Omental fat pad (tissue), 4 donors: ENCODE measurements around the gene WBP2. TPM values are rescaled to one million over a fixed set of nuclear protein-coding genes. Genes with fewer than 3 reads are reported as not detected.

Source experiments
- ATAC-seq: fragments of 150-250 bp; one replicate; pipeline ENCODE4 v1.9.1; 2016; ENCODE audit warnings: mild to moderate bottlenecking, moderate library complexity; ENCODE audit not compliant: low FRiP score
- DNase-seq: peaks from one replicate; pipeline ENCODE4 v3.0.0-alpha.2; 2019; ENCODE audit warnings: low spot score
- CTCF ChIP-seq, 3 donors: fragments of 450-650 bp; IDR thresholded peaks; one replicate each; pipeline ENCODE4 v1.5.1; 2016 to 2017; ENCODE audit warnings: antibody characterized with exemption in 3 of 3, mild to moderate bottlenecking in 3 of 3, moderate library complexity in 2 of 3
- total RNA-seq, 4 donors: library from RNA; depleted of rRNA; stranded (reverse); fragments of >200 nt; gene quantifications; one replicate each; pipeline ENCODE4 v1.1.0, GENCODE V29; 2016

Gene WBP2
- total RNA-seq, 4 donors from 2014 or later, result 43.1 to 72.3 (median 50.2) TPM

- DNase-seq (no peak), ATAC-seq (no peak)
- TF ChIP-seq CTCF (IDR thresholded peaks at IDR 0.05), result no peak
Measured at GRCh38 chr17:75820094-75821080, 34.7 kb downstream of the WBP2 start.

- no peak for DNase-seq
- no peak for ATAC-seq
- TF ChIP-seq CTCF (IDR thresholded peaks at IDR 0.05), result no peak
Measured at GRCh38 chr17:75819678-75820077, 35.5 kb downstream of the WBP2 start.

GRCh38 chr17:75819116-75819515, 36.0 kb downstream of the WBP2 start:
- no peak for TF ChIP-seq CTCF (IDR thresholded peaks at IDR 0.05)
- ATAC-seq, result no peak
- DNase-seq, result no peak

GRCh38 chr17:75818326-75818885, 36.7 kb downstream of the WBP2 start:
- ATAC-seq (no peak), DNase-seq (no peak)
- no peak for TF ChIP-seq CTCF (IDR thresholded peaks at IDR 0.05)

- ATAC-seq, result no peak
Measured at GRCh38 chr17:75817571-75817970, 37.6 kb downstream of the WBP2 start.

GRCh38 chr17:75816693-75817092, 38.4 kb downstream of the WBP2 start:
- ATAC-seq (no peak), DNase-seq (no peak)
- TF ChIP-seq CTCF (IDR thresholded peaks at IDR 0.05), result no peak

More at GRCh38 chr17:75817571-75817970, 37.6 kb downstream of the WBP2 start:
- TF ChIP-seq CTCF (IDR thresholded peaks at IDR 0.05), result no peak
- no peak for DNase-seq
